Activated T-helper 1 cell treated with anti-CD3 and anti-CD28 coated beads, Interleukin-2, amount 50 U/mL, for 16 hours (primary cell): Measurements from ENCODE around the gene TRIM17.

Experiments used
- DNase-seq, 2 donors: peaks; one replicate each; pipeline ENCODE4 v3.0.0-alpha.2; 2020; ENCODE audit warnings: low read depth in 1 of 2, low spot score in 1 of 2

Gene TRIM17

GRCh38 chr1:228417483-228418203, 982 bp upstream of the TRIM17 start:
- no peak for DNase-seq

- no peak for DNase-seq
These were observed 400 bp upstream of the TRIM17 start for GRCh38 chr1:228417061-228417460.

GRCh38 chr1:228415853-228416216, 826 bp downstream of the TRIM17 start:
- no peak for DNase-seq

- no peak for DNase-seq
These were observed 1.4 kb downstream of the TRIM17 start for GRCh38 chr1:228415221-228415620.

GRCh38 chr1:228414511-228415211, 2.0 kb downstream of the TRIM17 start:
- no peak for DNase-seq

GRCh38 chr1:228413241-228414010, 3.2 kb downstream of the TRIM17 start:
- DNase-seq, result no peak

- no peak for DNase-seq
These were observed 4.9 kb downstream of the TRIM17 start for GRCh38 chr1:228411548-228412430.

- no peak for DNase-seq
These were observed 5.5 kb downstream of the TRIM17 start for GRCh38 chr1:228411121-228411520.

- no peak for DNase-seq
These were observed 6.0 kb downstream of the TRIM17 start for GRCh38 chr1:228410671-228411070.

- no peak for DNase-seq
These were observed 6.6 kb downstream of the TRIM17 start for GRCh38 chr1:228410015-228410414.

GRCh38 chr1:228408869-228409805, 7.5 kb downstream of the TRIM17 start:
- no peak for DNase-seq

GRCh38 chr1:228408041-228408868, 8.4 kb downstream of the TRIM17 start:
- DNase-seq, result no peak

- no peak for DNase-seq
These were observed 9.3 kb downstream of the TRIM17 start for GRCh38 chr1:228407106-228408040.

- DNase-seq, result no peak
These were observed 10.8 kb downstream of the TRIM17 start for GRCh38 chr1:228405979-228406228.

- no peak for DNase-seq
These were observed 11.3 kb downstream of the TRIM17 start for GRCh38 chr1:228405200-228405978.

GRCh38 chr1:228404107-228404720, 12.4 kb downstream of the TRIM17 start:
- no peak for DNase-seq

GRCh38 chr1:228403231-228403631, 13.4 kb downstream of the TRIM17 start:
- DNase-seq, result no peak
